ENCODE data around the gene R3HDM4.

- TF ChIP-seq CTCF (conservative IDR thresholded peaks at IDR 0.05 in 1 of 2, IDR thresholded peaks at IDR 0.05 in 1 of 2; ENCODE audit: extremely low read depth in 1 of 2, insufficient read depth in 1 of 2, low read depth in 1 of 2, low read length in 2 of 2) (no peak), EZH2 (IDR thresholded peaks at IDR 0.05; ENCODE audit: borderline replicate concordance, low read length) (no peak)
Measured at GRCh38 chr19:884420-885211, 28.4 kb downstream of the R3HDM4 start.
